Brain microvascular endothelial cell (primary cell): ENCODE results near the gene CGN.

Experiments used
- DNase-seq: peaks from one replicate; pipeline ENCODE4 v3.0.0-alpha.2; 2020
- H3K27ac ChIP-seq: fragments of 250-450 bp; sonication (Bioruptor Pico); 2 replicates; pipeline ENCODE4 v1.5.1; 2020; ENCODE audit warnings: mild to moderate bottlenecking, moderate library complexity
- H3K27me3 ChIP-seq: fragments of 250-450 bp; sonication (Bioruptor Pico); replicated peaks from 2 replicates; pipeline ENCODE4 v1.5.1; 2020; ENCODE audit warnings: mild to moderate bottlenecking
- H3K36me3 ChIP-seq: fragments of 250-450 bp; sonication (Bioruptor Pico); replicated peaks from 2 replicates; pipeline ENCODE4 v1.5.1; 2020; ENCODE audit warnings: mild to moderate bottlenecking
- H3K4me3 ChIP-seq: 2 replicates; pipeline ENCODE4 v1.5.1; 2011; ENCODE audit warnings: low read depth, mild to moderate bottlenecking, control low read depth, low read length, moderate library complexity
- in situ Hi-C: cut with HindIII; loops from 2 replicates; pipeline ENCODE4 v1.10.0; 2017; ENCODE audit warnings: low sequenced_read_pairs, low pct_ligation_motif_present
- TF ChIP-seq, protein P1 (sequence below): IDR thresholded peaks from 2 replicates; pipeline ENCODE4 v1.5.1; 2011; ENCODE audit warnings: low read depth, mild to moderate bottlenecking, moderate library complexity, low read length, control low read depth, inconsistent platforms; ENCODE audit errors: missing control alignments

Gene CGN

DNA sequence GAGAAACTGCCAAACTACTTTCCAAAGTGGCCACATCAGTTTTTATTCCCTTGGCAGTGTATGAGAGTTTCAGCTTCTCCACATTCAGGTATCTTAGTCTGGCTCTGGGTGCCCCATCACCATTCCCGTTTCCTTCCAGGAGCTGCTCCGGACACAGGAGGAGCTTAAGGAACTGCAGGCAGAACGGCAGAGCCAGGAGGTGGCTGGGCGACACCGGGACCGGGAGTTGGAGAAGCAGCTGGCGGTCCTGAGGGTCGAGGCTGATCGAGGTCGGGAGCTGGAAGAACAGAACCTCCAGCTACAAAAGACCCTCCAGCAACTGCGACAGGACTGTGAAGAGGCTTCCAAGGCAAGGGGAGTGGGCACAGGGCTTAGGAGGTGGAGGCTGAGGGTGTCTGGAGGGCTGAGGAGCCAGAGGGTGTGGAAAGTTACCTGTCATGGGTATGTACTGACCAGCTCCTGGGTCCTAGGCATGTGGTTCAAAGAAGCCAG lies 18.1 kb downstream of the CGN start:
- no peaks in the 10 kb centered on the region for H3K27me3 ChIP-seq
- in situ Hi-C loops = no loop called here
- no peak for DNase-seq
- H3K4me3 ChIP-seq = no peak overlapping the region
- H3K27ac ChIP-seq = no peak overlapping the region
- TF ChIP-seq, protein P1, sequence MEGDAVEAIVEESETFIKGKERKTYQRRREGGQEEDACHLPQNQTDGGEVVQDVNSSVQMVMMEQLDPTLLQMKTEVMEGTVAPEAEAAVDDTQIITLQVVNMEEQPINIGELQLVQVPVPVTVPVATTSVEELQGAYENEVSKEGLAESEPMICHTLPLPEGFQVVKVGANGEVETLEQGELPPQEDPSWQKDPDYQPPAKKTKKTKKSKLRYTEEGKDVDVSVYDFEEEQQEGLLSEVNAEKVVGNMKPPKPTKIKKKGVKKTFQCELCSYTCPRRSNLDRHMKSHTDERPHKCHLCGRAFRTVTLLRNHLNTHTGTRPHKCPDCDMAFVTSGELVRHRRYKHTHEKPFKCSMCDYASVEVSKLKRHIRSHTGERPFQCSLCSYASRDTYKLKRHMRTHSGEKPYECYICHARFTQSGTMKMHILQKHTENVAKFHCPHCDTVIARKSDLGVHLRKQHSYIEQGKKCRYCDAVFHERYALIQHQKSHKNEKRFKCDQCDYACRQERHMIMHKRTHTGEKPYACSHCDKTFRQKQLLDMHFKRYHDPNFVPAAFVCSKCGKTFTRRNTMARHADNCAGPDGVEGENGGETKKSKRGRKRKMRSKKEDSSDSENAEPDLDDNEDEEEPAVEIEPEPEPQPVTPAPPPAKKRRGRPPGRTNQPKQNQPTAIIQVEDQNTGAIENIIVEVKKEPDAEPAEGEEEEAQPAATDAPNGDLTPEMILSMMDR = no peak
- no peaks in the 10 kb centered on the region for H3K36me3 ChIP-seq

DNA sequence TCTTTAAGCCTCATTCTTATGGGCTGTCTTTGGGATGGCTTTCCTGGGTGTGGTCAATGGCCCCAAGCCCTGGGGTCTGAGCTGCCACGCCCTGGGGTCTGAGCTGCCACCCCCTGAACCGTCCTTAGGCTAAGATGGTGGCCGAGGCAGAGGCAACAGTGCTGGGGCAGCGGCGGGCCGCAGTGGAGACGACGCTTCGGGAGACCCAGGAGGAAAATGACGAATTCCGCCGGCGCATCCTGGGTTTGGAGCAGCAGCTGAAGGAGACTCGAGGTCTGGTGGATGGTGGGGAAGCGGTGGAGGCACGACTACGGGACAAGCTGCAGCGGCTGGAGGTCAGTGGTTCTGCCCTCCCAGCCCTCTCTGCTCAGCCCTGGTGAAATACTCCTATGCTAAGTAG lies 18.6 kb downstream of the CGN start:
- in situ Hi-C loops = no loop called here
- no peak overlapping the region for H3K27ac ChIP-seq

DNA sequence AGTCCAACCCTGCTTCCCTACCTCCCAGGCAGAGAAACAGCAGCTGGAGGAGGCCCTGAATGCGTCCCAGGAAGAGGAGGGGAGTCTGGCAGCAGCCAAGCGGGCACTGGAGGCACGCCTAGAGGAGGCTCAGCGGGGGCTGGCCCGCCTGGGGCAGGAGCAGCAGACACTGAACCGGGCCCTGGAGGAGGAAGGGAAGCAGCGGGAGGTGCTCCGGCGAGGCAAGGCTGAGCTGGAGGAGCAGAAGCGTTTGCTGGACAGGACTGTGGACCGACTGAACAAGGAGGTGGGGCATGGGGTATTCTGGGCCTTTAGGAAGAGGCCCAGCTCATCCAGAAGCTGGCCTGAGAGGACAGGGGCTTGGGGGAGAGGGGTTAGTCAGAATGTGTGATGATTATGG lies 19.3 kb downstream of the CGN start:
- Histone ChIP-seq H3K27ac (no peak overlapping the region), H3K4me3 (no peak overlapping the region), H3K36me3 (no peaks in the 10 kb centered on the region), H3K27me3 (no peaks in the 10 kb centered on the region)
- in situ Hi-C loops = no loop called here
- DNase-seq = no peak
- TF ChIP-seq, protein P1 = no peak

More for the DNA sequence above, 18.6 kb downstream of the CGN start:
- Histone ChIP-seq H3K4me3 (no peak overlapping the region), H3K36me3 (no peaks in the 10 kb centered on the region), H3K27me3 (no peaks in the 10 kb centered on the region)
- TF ChIP-seq, protein P1 = no peak
- no peak for DNase-seq

DNA sequence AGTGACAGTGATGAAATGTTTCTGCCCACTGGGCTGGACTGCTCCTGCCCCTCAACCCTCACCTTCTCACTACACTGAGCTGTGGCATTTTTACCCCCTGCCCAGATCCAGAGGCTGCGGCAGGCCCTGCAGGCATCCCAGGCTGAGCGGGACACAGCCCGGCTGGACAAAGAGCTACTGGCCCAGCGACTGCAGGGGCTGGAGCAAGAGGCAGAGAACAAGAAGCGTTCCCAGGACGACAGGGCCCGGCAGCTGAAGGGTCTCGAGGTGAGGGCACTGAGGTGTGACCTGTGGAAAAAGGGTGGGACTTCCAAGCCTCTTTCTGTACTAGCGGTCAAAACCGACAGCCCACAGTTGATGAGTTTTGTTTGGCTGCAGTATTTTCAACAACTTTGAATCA lies 22.7 kb downstream of the CGN start:
- TF ChIP-seq, protein P1 = no peak
- Histone ChIP-seq H3K36me3 (no peaks in the 10 kb centered on the region), H3K27ac (no peak overlapping the region), H3K4me3 (no peak overlapping the region), H3K27me3 (no peaks in the 10 kb centered on the region)
- DNase-seq = no peak
- in situ Hi-C loops = no loop called here

DNA sequence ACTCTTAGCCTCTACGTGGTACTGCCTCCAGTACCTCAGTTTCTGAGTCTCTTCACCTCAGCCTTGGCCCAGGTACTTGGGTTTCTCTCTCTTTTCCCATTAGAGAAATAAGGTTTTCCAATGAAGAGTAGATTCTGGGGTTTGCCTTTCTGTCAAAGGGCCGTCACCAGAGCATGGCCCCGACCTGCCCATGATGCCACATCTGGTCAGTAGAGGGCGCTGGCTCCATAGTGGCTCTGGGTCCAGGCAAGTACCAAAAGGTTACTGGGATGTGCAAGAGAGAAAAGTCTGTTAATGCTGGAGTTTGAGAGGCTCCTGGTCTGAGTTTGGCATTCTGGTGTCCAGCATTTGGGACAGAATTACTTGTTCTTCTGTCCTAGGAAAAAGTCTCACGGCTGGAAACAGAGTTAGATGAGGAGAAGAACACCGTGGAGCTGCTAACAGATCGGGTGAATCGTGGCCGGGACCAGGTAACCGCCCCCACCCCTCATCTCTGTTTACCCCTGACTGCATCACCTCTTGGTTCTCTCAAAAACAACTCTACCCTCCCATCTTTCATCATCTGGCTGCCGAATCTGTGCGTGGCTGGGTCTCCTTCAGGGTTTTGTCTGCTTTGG lies 23.6 kb downstream of the CGN start:
- TF ChIP-seq, protein P1 = peak; percentile 99
- Histone ChIP-seq H3K27me3 (no peaks in the 10 kb centered on the region), H3K36me3 (no peaks in the 10 kb centered on the region), H3K4me3 (no peak overlapping the region), H3K27ac (no peak overlapping the region)
- DNase-seq = peak; percentile 75
- in situ Hi-C loops = no loop called here
